Subcutaneous adipose tissue (tissue), 4 donors: ENCODE data around the gene CLDN18. TPM values are rescaled to one million over a fixed set of nuclear protein-coding genes. Genes with fewer than 3 reads are reported as not detected.

Experiments
- CTCF ChIP-seq: fragments of 450-650 bp; IDR thresholded peaks from one replicate; pipeline ENCODE4 v1.5.1; 2016; ENCODE audit warnings: low read depth, mild to moderate bottlenecking, control low read depth, antibody characterized with exemption, moderate library complexity
- total RNA-seq, 4 donors: library from RNA; depleted of rRNA; stranded (reverse); fragments of >200 nt; gene quantifications; one replicate each; pipeline ENCODE4 v1.1.0, GENCODE V29; 2016

CLDN18 gene
- total RNA-seq, 4 donors from 2014 or later, result not detected

GRCh38 chr3:138070006-138070405 lies 60.0 kb downstream of the CLDN18 start:
- TF ChIP-seq CTCF, result no peak

- TF ChIP-seq CTCF, result no peak
These were observed 62.8 kb downstream of the CLDN18 start for GRCh38 chr3:138072796-138073195.

- no peak for TF ChIP-seq CTCF
These were observed 68.1 kb downstream of the CLDN18 start for GRCh38 chr3:138078096-138078495.

GRCh38 chr3:138078901-138079344 lies 69.0 kb downstream of the CLDN18 start:
- no peak for TF ChIP-seq CTCF

- TF ChIP-seq CTCF, result no peak
These were observed 69.9 kb downstream of the CLDN18 start for GRCh38 chr3:138079901-138080300.

GRCh38 chr3:138081371-138082084 lies 71.6 kb downstream of the CLDN18 start:
- no peak for TF ChIP-seq CTCF

- no peak for TF ChIP-seq CTCF
These were observed 72.4 kb downstream of the CLDN18 start for GRCh38 chr3:138082085-138082991.
